Peyer's patch (tissue), 4 donors: Measurements from ENCODE around the gene ZBTB18.

Experiments
- POLR2A ChIP-seq, 2 donors: fragments of 450-650 bp; IDR thresholded peaks; one replicate each; pipeline ENCODE4 v1.5.1; 2017; ENCODE audit warnings: antibody characterized with exemption in 2 of 2, mild to moderate bottlenecking in 2 of 2, moderate library complexity in 2 of 2
- TF ChIP-seq, protein P1 (sequence below), 6 experiments: fragments of 450-650 bp in 4 of 6; fragments of 200-600 bp in 2 of 6; sonication (generic) in 1 of 6; IDR thresholded peaks; one replicate each; pipeline ENCODE4 v1.5.1; 2017 to 2019; ENCODE audit warnings: antibody characterized with exemption in 6 of 6, mild to moderate bottlenecking in 3 of 6, moderate library complexity in 1 of 6

DNA sequence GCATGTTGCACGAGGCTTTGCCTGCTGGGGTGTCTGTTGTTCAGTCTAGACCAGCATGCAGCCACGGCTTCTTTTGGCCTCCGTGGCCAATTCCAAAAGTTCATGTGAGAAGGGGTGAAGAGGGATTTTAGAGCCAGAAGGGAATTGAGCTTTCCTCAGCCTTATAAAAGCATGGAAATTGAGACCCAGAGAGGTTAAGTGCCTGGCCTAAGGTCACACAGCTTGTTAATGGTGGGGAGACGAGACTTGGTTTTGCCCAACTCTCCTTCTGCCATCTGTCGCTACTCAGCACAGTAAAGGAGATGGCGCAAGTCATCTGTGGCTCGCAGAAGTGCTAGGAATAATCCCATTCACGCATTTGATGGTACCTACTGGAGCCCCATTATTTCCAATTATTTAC is 25.7 kb downstream of the ZBTB18 start:
- no peak for TF ChIP-seq POLR2A (IDR thresholded peaks at IDR 0.05)
- TF ChIP-seq, protein P1, sequence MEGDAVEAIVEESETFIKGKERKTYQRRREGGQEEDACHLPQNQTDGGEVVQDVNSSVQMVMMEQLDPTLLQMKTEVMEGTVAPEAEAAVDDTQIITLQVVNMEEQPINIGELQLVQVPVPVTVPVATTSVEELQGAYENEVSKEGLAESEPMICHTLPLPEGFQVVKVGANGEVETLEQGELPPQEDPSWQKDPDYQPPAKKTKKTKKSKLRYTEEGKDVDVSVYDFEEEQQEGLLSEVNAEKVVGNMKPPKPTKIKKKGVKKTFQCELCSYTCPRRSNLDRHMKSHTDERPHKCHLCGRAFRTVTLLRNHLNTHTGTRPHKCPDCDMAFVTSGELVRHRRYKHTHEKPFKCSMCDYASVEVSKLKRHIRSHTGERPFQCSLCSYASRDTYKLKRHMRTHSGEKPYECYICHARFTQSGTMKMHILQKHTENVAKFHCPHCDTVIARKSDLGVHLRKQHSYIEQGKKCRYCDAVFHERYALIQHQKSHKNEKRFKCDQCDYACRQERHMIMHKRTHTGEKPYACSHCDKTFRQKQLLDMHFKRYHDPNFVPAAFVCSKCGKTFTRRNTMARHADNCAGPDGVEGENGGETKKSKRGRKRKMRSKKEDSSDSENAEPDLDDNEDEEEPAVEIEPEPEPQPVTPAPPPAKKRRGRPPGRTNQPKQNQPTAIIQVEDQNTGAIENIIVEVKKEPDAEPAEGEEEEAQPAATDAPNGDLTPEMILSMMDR (IDR thresholded peaks at IDR 0.05), result no peak
